ENCODE measurements around the gene NEURL4.
A peak's percentile ranks its signal among the peaks of the same experiment; 100 is the strongest.
"Not testable (repeated sequence)": the region's sequence is repeated elsewhere in the genome, so short reads cannot be mapped to it uniquely, and the experiment has no call there.

NEURL4 gene

GRCh38 chr17:7347630-7348477, 18.7 kb upstream of the NEURL4 start:
- DNase-seq (ENCODE audit: low spot score), result no peak

GRCh38 chr17:7346761-7347614, 17.9 kb upstream of the NEURL4 start:
- DNase-seq (ENCODE audit: low spot score), result no peak

GRCh38 chr17:7343250-7343649, 14.1 kb upstream of the NEURL4 start:
- no peak for DNase-seq (ENCODE audit: low spot score)

GRCh38 chr17:7341842-7342241, 12.7 kb upstream of the NEURL4 start:
- no peak for DNase-seq (ENCODE audit: low spot score)

GRCh38 chr17:7340179-7340578, 11.0 kb upstream of the NEURL4 start:
- no peak for DNase-seq (ENCODE audit: low spot score)

- DNase-seq (ENCODE audit: low spot score), result not testable (repeated sequence)
Measured at GRCh38 chr17:7337600-7337999, 8.5 kb upstream of the NEURL4 start.

- DNase-seq (ENCODE audit: low spot score), result no peak
Measured at GRCh38 chr17:7336240-7337175, 7.4 kb upstream of the NEURL4 start, which contains the start of gene ACAP1. TSS of gene ACAP1 (plus strand) at chr17:7336529. CDS start at chr17:7336735, 206 bp downstream.

- DNase-seq (ENCODE audit: low spot score), result not testable (repeated sequence)
Measured at GRCh38 chr17:7335765-7336164, 6.6 kb upstream of the NEURL4 start.

GRCh38 chr17:7334938-7335538, 5.9 kb upstream of the NEURL4 start:
- no peak for DNase-seq (ENCODE audit: low spot score)

GRCh38 chr17:7332600-7333069, 3.5 kb upstream of the NEURL4 start:
- not testable (repeated sequence) for DNase-seq (ENCODE audit: low spot score)

GRCh38 chr17:7332111-7332510, 3.0 kb upstream of the NEURL4 start:
- no peak for DNase-seq (ENCODE audit: low spot score)

GRCh38 chr17:7330638-7331015, 1.5 kb upstream of the NEURL4 start:
- DNase-seq (ENCODE audit: low spot score), result no peak

- DNase-seq (ENCODE audit: low spot score), result peak; percentile 97
Measured at GRCh38 chr17:7329997-7330637, 982 bp upstream of the NEURL4 start.

GRCh38 chr17:7329374-7329996, 350 bp upstream of the NEURL4 start:
- DNase-seq (ENCODE audit: low spot score), result peak; percentile 99

GRCh38 chr17:7328009-7328408, 1.1 kb downstream of the NEURL4 start:
- no peak for DNase-seq (ENCODE audit: low spot score)

- no peak for DNase-seq (ENCODE audit: low spot score)
Measured at GRCh38 chr17:7327501-7327900, 1.6 kb downstream of the NEURL4 start.

- no peak for DNase-seq (ENCODE audit: low spot score)
Measured at GRCh38 chr17:7327056-7327455, 2.1 kb downstream of the NEURL4 start.

- DNase-seq (ENCODE audit: low spot score), result no peak
Measured at GRCh38 chr17:7326186-7326585, 2.9 kb downstream of the NEURL4 start.

GRCh38 chr17:7325031-7325528, 4.1 kb downstream of the NEURL4 start:
- DNase-seq (ENCODE audit: low spot score), result no peak

GRCh38 chr17:7324438-7324779, 4.7 kb downstream of the NEURL4 start:
- DNase-seq (ENCODE audit: low spot score), result no peak
